ENCODE results near the gene LRRC59.

DNA sequence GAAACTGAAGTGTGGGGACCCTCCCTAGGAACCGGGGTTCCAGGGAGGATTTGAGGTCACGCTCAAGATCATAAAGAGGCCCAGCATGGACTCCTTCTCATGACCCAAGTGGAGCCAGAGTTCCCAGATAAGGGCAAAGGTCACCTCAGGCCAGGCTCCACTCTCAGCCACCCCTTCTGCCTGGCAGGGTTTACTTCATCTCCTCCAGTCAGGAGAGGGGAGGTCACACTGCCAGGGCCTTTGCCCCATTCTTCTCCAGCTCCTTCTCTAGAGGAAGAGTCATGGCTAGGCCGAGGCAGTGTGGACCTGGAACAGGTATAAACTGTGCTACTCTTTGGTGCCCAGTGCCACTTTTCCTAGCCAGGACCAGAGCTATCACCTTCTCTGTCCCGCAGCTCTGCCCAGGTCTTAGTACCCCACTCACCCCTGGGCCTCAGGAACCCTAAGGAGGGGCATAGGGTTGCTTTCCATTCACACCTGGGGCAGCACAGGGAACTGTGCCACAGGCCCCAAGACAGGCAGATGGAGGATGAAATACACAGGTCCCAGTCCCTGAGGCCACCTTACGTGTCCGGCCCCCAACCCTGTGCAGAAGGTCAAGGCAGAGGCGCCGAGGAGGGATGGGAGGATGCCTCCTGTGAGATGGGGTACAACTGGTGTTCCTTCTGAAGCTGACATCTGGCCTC is 27.8 kb upstream of the LRRC59 start:
- no peak for TF ChIP-seq EZH2 (IDR thresholded peaks at IDR 0.05; ENCODE audit: borderline replicate concordance, insufficient read depth, low read length, poor library complexity, severe bottlenecking)
- no peak for TF ChIP-seq RAD21 (conservative IDR thresholded peaks at IDR 0.05)
- TF ChIP-seq, protein P1, sequence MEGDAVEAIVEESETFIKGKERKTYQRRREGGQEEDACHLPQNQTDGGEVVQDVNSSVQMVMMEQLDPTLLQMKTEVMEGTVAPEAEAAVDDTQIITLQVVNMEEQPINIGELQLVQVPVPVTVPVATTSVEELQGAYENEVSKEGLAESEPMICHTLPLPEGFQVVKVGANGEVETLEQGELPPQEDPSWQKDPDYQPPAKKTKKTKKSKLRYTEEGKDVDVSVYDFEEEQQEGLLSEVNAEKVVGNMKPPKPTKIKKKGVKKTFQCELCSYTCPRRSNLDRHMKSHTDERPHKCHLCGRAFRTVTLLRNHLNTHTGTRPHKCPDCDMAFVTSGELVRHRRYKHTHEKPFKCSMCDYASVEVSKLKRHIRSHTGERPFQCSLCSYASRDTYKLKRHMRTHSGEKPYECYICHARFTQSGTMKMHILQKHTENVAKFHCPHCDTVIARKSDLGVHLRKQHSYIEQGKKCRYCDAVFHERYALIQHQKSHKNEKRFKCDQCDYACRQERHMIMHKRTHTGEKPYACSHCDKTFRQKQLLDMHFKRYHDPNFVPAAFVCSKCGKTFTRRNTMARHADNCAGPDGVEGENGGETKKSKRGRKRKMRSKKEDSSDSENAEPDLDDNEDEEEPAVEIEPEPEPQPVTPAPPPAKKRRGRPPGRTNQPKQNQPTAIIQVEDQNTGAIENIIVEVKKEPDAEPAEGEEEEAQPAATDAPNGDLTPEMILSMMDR (IDR thresholded peaks at IDR 0.05; ENCODE audit: poor library complexity, severe bottlenecking) = no peak
- TF ChIP-seq MXI1 (conservative IDR thresholded peaks at IDR 0.05; ENCODE audit: poor library complexity, severe bottlenecking) = no peak
- TF ChIP-seq EP300 (conservative IDR thresholded peaks at IDR 0.05; ENCODE audit: poor library complexity, severe bottlenecking) = no peak
- TF ChIP-seq, protein P2, sequence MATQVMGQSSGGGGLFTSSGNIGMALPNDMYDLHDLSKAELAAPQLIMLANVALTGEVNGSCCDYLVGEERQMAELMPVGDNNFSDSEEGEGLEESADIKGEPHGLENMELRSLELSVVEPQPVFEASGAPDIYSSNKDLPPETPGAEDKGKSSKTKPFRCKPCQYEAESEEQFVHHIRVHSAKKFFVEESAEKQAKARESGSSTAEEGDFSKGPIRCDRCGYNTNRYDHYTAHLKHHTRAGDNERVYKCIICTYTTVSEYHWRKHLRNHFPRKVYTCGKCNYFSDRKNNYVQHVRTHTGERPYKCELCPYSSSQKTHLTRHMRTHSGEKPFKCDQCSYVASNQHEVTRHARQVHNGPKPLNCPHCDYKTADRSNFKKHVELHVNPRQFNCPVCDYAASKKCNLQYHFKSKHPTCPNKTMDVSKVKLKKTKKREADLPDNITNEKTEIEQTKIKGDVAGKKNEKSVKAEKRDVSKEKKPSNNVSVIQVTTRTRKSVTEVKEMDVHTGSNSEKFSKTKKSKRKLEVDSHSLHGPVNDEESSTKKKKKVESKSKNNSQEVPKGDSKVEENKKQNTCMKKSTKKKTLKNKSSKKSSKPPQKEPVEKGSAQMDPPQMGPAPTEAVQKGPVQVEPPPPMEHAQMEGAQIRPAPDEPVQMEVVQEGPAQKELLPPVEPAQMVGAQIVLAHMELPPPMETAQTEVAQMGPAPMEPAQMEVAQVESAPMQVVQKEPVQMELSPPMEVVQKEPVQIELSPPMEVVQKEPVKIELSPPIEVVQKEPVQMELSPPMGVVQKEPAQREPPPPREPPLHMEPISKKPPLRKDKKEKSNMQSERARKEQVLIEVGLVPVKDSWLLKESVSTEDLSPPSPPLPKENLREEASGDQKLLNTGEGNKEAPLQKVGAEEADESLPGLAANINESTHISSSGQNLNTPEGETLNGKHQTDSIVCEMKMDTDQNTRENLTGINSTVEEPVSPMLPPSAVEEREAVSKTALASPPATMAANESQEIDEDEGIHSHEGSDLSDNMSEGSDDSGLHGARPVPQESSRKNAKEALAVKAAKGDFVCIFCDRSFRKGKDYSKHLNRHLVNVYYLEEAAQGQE (IDR thresholded peaks at IDR 0.05; ENCODE audit: borderline replicate concordance) = no peak
- TF ChIP-seq SMC3 (conservative IDR thresholded peaks at IDR 0.05; ENCODE audit: poor library complexity) = no peak
- TF ChIP-seq TAF1 (IDR thresholded peaks at IDR 0.05; ENCODE audit: low read depth) = no peak

Measured in neural cell (in vitro differentiated cells).